Pancreas (tissue), 10 donors: Measurements from ENCODE around the gene ATAD3A. TPM values are rescaled to one million over a fixed set of nuclear protein-coding genes. Genes with fewer than 3 reads are reported as not detected.
"Not testable (repeated sequence)": the region's sequence is repeated elsewhere in the genome, so short reads cannot be mapped to it uniquely, and the experiment has no call there.

Source experiments
- ATAC-seq, 4 donors: fragments of 200-7000 bp; cut with Tn5 transposase; one replicate each; pipeline versions ENCODE4 v1.8.0 to v1.9.1; 2020; ENCODE audit warnings: mild to moderate bottlenecking in 4 of 4, moderate library complexity in 4 of 4
- DNase-seq, 6 donors: peaks; one replicate each; pipeline ENCODE4 v3.0.0-alpha.2; 2020
- FAIRE-seq: peaks from 2 replicates; lab custom pipeline; 2012; peaks lifted over from hg19 to GRCh38; lab: Jason Lieb, UNC
- H3K27ac ChIP-seq, 4 donors: fragments of 200-600 bp; sonication (generic); 1 replicate in 3 of 4; 2 replicates in 1 of 4; pipeline versions ENCODE4 v1.5.0 to v1.8.0; 2020
- H3K27me3 ChIP-seq, 4 donors: fragments of 200-600 bp; one replicate each; pipeline ENCODE4 v1.8.0; 2021
- H3K36me3 ChIP-seq, 3 donors: fragments of 200-600 bp; sonication (generic) in 1 of 3; one replicate each; pipeline versions ENCODE4 v1.5.0 to v1.8.0; 2020 to 2021
- H3K4me1 ChIP-seq, 3 donors: fragments of 200-600 bp; one replicate each; pipeline ENCODE4 v1.8.0; 2021
- H3K4me3 ChIP-seq, 4 donors: fragments of 200-600 bp; sonication (generic) in 2 of 4; one replicate each; pipeline versions ENCODE4 v1.5.0 to v1.8.0; 2020 to 2021
- H3K9me3 ChIP-seq, 4 donors: fragments of 200-600 bp; one replicate each; pipeline ENCODE4 v1.8.0; 2021
- WGBS, 2 donors: extraction: QIAGEN DNeasy Blood & Tissue Kit; methylation state at CpG; one replicate each; pipeline ENCODE4 v1.1.7; 2013; 5-methylcytosine and 5-hydroxymethylcytosine counted together
- intact Hi-C, 3 donors: fragments of 100-400 bp; cut with DNase I; formaldehyde crosslinking; loops; one replicate each; pipeline versions ENCODE4 v1.11.1 to v1.14.2; 2022
- polyA plus RNA-seq, 2 donors: library from polyadenylated mRNA; stranded (reverse); fragments of 200-250 nt; gene quantifications; one replicate each; pipeline ENCODE4 v1.2.3, GENCODE V29; 2013
- total RNA-seq, 6 donors: library from RNA; stranded (reverse); fragmentation: NEBNext Ultra II Directional in 4 of 6; extraction: Animal tissue kit (Norgen Biotek cat#: 25700) in 4 of 6; gene quantifications; one replicate each; pipeline versions ENCODE4 v1.2.1 to v1.2.4, GENCODE V29; 2021 to 2023
- TF ChIP-seq, protein P1 (sequence below), 4 donors: fragments of 200-600 bp; sonication (generic) in 3 of 4; IDR thresholded peaks; one replicate each; pipeline versions ENCODE4 v1.5.0 to v1.8.0; 2021; ENCODE audit warnings: antibody characterized with exemption in 4 of 4
- donor health status: healthy with polysubstance abuse.
- donor health status: DM: no; HTN: no; CAD: no; lungs with moderate emphysema.
- donor health status: DM: no; HTN: no; CAD: no.
- donor health status: control.
- donor health status: control.
- donor health status: Bipolar disorder and iron deficiency.
- donor health status: DM: yes; HTN: yes; CAD: no.
- donor health status: DM: no; HTN: no; CAD: no.
- donor health status: DM: no; HTN: no; CAD: no.
- donor health status: DM: yes; HTN: yes; CAD: no.

The ATAD3A gene
- total and polyA plus RNA-seq, 8 donors: 8.0 to 33.8 (median 17.1) TPM

DNA sequence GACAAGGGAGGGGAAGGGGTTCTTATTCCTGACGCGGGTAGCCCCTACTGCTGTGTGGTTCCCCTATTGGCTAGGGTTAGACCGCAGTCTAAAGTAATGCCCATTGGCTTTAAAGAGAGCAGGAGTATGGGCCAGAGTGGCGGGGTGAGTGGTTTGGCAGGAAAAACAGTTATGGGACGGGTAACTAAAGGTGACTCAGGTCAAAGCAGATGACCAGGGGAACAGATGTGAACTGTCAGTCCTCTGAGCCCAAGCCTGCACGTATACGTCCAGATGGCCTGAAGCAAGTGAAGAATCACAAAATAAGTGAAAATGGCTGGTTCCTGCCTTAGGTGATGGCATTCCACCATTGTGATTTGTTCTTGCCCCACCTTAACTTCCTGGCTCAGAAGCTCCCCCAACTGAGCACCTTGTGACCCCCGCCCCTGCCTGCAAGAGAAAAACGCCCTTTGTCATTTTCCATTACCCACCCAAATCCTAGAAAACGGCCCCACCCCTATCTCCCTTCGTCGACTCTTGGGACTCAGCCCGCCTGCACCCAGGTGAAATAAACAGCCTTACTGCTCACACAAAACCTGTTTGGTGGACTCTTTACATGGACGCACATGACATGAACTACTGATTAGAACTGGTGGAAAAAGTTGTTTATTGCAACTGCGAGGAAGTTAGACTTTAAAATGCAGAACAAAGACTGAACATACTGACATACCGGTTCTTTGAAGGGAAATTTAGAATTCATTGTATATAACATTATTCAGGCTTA lies 41.2 kb upstream of the ATAD3A start:
- Histone ChIP-seq H3K4me1 (peaks cover 0 to 20% (median 0%) of the 10 kb centered on the region in 3 donors), H3K27ac (peak overlapping the region; percentile 26 to 78 (median 71)), H3K36me3 (no peaks in the 10 kb centered on the region), H3K4me3 (peak overlapping the region; percentile 48 to 63 (median 56)), H3K27me3 (no peaks in the 10 kb centered on the region), H3K9me3 (no peaks in the 10 kb centered on the region)
- intact Hi-C loops: no loop called here
- DNase-seq (peak in 2 of 6 donors; percentile 30 to 35), FAIRE-seq (no peak), ATAC-seq (peak; percentile 29 to 40 (median 36))
- TF ChIP-seq, protein P1, sequence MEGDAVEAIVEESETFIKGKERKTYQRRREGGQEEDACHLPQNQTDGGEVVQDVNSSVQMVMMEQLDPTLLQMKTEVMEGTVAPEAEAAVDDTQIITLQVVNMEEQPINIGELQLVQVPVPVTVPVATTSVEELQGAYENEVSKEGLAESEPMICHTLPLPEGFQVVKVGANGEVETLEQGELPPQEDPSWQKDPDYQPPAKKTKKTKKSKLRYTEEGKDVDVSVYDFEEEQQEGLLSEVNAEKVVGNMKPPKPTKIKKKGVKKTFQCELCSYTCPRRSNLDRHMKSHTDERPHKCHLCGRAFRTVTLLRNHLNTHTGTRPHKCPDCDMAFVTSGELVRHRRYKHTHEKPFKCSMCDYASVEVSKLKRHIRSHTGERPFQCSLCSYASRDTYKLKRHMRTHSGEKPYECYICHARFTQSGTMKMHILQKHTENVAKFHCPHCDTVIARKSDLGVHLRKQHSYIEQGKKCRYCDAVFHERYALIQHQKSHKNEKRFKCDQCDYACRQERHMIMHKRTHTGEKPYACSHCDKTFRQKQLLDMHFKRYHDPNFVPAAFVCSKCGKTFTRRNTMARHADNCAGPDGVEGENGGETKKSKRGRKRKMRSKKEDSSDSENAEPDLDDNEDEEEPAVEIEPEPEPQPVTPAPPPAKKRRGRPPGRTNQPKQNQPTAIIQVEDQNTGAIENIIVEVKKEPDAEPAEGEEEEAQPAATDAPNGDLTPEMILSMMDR (IDR thresholded peaks at IDR 0.05): no peak
- 8 to 9% methylated on average over 16 of the region's 16 CpGs for WGBS, 2 donors

DNA sequence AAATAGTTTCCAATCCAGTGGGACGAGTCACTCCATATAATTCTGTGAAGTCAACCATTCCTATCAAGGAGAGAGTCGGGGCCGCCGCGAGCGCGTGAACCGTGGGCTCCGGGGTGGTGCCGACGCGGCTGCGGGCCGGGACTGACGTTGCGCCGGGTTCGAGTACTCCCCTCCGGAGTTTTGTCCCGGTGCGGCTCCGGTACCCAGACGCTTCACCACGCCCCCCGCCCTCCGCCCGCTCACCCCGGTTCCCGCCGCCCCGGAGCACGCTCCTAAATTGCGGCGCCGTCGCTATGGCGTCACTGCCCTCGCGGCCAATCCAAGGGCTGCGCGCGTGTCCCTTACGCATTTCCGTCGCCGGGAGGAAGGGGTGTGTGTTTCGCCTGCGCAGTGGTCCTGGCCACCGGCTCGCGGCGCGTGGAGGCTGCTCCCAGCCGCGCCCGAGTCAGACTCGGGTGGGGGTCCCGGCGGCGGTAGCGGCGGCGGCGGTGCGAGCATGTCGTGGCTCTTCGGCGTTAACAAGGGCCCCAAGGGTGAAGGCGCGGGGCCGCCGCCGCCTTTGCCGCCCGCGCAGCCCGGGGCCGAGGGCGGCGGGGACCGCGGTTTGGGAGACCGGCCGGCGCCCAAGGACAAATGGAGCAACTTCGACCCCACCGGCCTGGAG lies 40.4 kb upstream of the ATAD3A start, which contains the start of gene ATAD3B:
Gene ATAD3B (plus strand): TSS at position 377 of the 664 bp plus-strand sequence. CDS start 120 bp downstream, at position 497.
- FAIRE-seq (no peak), DNase-seq (peak; percentile 84 to 96 (median 94)), ATAC-seq (peak; percentile 96 to 98 (median 98))
- Histone ChIP-seq H3K4me3 (peak within 1 kb of the TSS; percentile 48 to 63 (median 56)), H3K27me3 (no peaks in the 10 kb centered on the region), H3K9me3 (no peaks in the 10 kb centered on the region), H3K27ac (peak within 1 kb of the TSS; percentile 26 to 78 (median 71)), H3K36me3 (no peaks in the 10 kb centered on the region), H3K4me1 (peaks cover 0 to 20% (median 0%) of the 10 kb centered on the region in 3 donors)
- intact Hi-C loops: no loop called here
- TF ChIP-seq, protein P1 (IDR thresholded peaks at IDR 0.05): no peak
- WGBS, 2 donors: 1% methylated on average over 57 to 87 of the region's 87 CpGs

DNA sequence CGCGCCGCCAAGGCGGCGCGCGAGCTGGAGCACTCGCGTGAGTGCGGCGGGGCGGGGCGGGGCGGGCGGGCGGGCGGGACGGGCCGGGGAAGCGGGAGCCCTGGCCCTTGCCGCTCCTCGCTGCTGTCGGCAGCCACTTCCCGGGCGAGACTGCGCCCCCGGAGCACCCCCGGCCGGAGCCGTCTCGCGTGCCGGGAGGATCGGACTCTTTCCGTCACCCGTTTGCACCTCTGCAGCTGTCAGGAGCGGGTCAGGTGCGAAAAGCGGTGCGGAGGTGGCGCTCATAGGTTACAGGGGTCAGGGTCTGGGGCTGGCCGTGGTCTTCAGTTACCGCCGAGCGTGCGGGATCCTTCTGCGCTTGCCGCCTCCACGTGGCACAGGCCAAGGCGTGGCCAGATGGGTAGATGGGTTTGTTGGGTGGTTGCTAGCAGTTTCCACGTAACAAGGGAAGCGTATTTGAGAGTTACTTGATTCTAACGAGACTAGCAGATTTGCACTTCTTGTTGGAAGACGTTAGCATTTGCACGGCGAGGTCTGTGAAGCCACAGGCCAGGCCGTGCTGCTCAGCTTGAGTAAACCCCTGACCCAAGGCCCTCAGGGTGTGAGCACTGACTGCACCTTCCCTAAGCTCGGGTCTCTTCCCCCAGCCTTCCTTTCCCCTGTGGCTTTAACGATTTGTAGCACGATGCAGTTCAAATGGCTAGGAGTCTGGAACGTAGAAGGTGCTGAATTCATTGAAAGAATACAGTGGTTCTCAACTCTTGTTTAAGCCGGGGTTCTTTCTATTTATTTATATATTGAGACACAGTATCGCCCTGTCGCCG lies 39.7 kb upstream of the ATAD3A start:
- peak in 2 of 6 donors; percentile 31 to 64 for DNase-seq
- FAIRE-seq: not testable (repeated sequence)
- H3K27ac ChIP-seq: peak overlapping the region in 1 of 4 donors; percentile 66

DNA sequence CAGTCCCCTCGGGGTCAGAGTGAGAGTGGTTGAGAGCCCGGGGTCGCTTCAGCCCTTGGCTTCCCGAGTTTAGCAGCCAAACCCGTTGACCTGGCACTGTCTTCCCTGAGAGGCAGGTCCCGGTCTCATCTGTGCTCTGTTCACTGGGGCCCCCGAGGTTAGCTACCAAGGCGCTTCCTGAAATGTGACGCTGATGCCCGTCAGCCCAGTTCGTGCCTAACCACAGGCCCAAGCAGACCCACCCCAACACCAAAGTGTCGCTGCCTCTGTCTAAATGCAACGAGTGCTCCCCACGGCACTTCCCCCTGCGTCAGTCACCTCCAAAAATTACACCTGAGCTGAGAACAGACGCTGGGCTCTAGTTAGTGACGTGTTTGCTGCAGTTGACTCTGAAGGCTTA lies 36.0 kb upstream of the ATAD3A start:
- ATAC-seq, H3K4me3 ChIP-seq, H3K9me3 ChIP-seq, H3K27ac ChIP-seq, intact Hi-C loops, FAIRE-seq, H3K27me3 ChIP-seq, H3K36me3 ChIP-seq, DNase-seq: not testable (repeated sequence)
- WGBS, 2 donors: 84 to 86% methylated on average over 15 of the region's 17 CpGs
- peaks cover 0 to 13% (median 0%) of the 10 kb centered on the region in 3 donors for H3K4me1 ChIP-seq

More for the DNA sequence above, 39.7 kb upstream of the ATAD3A start:
- H3K4me1 ChIP-seq: peaks cover 0 to 20% (median 0%) of the 10 kb centered on the region in 3 donors
- ATAC-seq: peak in 1 of 4 donors; percentile 11
- H3K9me3 ChIP-seq, H3K36me3 ChIP-seq, H3K27me3 ChIP-seq, intact Hi-C loops: not testable (repeated sequence)
- WGBS, 2 donors: 1 to 3% methylated on average over 26 to 55 of the region's 65 CpGs
- H3K4me3 ChIP-seq: peak overlapping the region; percentile 48 to 63 (median 56)

DNA sequence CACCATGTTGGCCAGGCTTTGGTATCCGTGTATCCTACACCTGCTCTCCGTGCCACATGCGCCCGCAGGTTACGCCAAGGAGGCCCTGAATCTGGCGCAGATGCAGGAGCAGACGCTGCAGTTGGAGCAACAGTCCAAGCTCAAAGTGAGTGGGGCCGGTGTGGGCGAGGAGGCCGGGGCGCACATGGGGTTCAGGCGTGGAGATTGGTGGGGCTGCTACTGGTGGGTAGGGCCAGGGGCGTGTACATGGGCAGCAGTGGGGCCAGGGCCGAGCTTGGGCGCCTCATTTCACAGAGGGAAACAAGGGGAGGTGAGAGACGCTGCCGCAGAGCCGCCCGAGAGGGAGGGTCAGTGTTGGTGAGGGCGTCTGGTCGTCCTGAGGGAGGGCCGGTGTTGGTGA lies 34.8 kb upstream of the ATAD3A start:
- ATAC-seq: no peak
- DNase-seq: no peak
- 95 to 97% methylated on average over 15 to 22 of the region's 22 CpGs for WGBS, 2 donors
- Histone ChIP-seq H3K4me1 (peaks cover 0 to 13% (median 0%) of the 10 kb centered on the region in 3 donors), H3K4me3 (no peak overlapping the region), H3K9me3 (no peaks in the 10 kb centered on the region), H3K27ac (no peak overlapping the region), H3K36me3 (peaks cover 0 to 5% (median 0%) of the 10 kb centered on the region in 3 donors), H3K27me3 (no peaks in the 10 kb centered on the region)
- TF ChIP-seq, protein P1 (IDR thresholded peaks at IDR 0.05): no peak
- no peak for FAIRE-seq
- intact Hi-C loops: no loop called here
